Activated naive CD4-positive, alpha-beta T cell treated with anti-CD3 and anti-CD28 coated beads, Interleukin-2, amount 10 ng/mL, durations not matched to agents 7 days and 5 days (primary cell): Measurements from ENCODE around the gene SMARCC2.
"Not testable (repeated sequence)": the region's sequence is repeated elsewhere in the genome, so short reads cannot be mapped to it uniquely, and the experiment has no call there.

Source experiments
- CTCF ChIA-PET: fragments of 350-600 bp; sonication (Branson Sonifier 250); formaldehyde crosslinking; loops from one replicate; lab custom pipeline; 2021; ENCODE audit warnings: antibody characterized with exemption; lab: Charles Lee
- DNase-seq: peaks from one replicate; pipeline ENCODE4 v3.0.0-alpha.2; 2020
- H3K27ac Mint-ChIP-seq: one replicate; pipeline ENCODE4 v1.8.0; 2021; ENCODE audit warnings: mild to moderate bottlenecking, moderate library complexity, mixed read lengths
- H3K27me3 Mint-ChIP-seq: one replicate; pipeline ENCODE4 v1.8.0; 2021; ENCODE audit warnings: mild to moderate bottlenecking, mixed read lengths
- H3K36me3 Mint-ChIP-seq: one replicate; pipeline ENCODE4 v1.8.0; 2021; ENCODE audit warnings: mixed read lengths
- H3K4me1 Mint-ChIP-seq: one replicate; pipeline ENCODE4 v1.8.0; 2021; ENCODE audit warnings: mixed read lengths
- H3K4me3 Mint-ChIP-seq: one replicate; pipeline ENCODE4 v1.8.0; 2021; ENCODE audit warnings: mild to moderate bottlenecking, moderate library complexity, mixed read lengths
- H3K9me3 Mint-ChIP-seq: one replicate; pipeline ENCODE4 v1.8.0; 2021; ENCODE audit warnings: mixed read lengths

The SMARCC2 gene

DNA sequence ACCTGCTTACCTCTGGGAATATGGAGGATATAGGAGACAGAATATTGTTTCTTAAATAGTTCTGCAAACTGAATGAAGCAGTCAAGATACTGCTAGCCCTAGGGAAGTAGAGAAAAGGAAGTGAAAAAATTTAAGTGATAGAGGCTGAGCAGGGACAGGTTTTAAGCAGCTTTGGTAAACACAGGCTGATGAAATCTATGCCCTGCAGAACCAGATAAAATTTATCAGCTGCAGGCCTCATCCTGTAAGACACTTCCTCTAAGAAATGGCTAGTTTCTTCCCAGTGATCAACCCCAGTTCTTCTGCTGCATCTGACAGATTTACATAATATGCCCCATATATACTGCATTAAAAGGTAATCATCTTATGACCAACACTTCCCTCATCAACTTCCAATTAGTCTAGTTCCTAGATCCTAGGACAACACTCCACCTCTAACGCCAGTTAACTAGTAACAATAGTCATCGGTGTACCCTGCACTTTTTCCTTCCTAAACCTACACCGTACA is 62.5 kb downstream of the SMARCC2 start:
- Mint-ChIP-seq H3K4me1 (peaks cover 68% of the 10 kb centered on the region), H3K9me3 (peaks cover 3% of the 10 kb centered on the region), H3K36me3 (peaks cover 31% of the 10 kb centered on the region), H3K27ac (peak overlapping the region; percentile 94), H3K27me3 (peaks cover 3% of the 10 kb centered on the region), H3K4me3 (peak overlapping the region; percentile 97)
- no peak for DNase-seq
- CTCF ChIA-PET, result interaction anchor here (0.5 to 4.2 kb wide), 15 partner anchors 9 to 132 kb away, joined by 3 to 51 read pairs (median 6); partner anchors contain the start of genes ANKRD52, MYL6, MYL6B and RNF41

DNA sequence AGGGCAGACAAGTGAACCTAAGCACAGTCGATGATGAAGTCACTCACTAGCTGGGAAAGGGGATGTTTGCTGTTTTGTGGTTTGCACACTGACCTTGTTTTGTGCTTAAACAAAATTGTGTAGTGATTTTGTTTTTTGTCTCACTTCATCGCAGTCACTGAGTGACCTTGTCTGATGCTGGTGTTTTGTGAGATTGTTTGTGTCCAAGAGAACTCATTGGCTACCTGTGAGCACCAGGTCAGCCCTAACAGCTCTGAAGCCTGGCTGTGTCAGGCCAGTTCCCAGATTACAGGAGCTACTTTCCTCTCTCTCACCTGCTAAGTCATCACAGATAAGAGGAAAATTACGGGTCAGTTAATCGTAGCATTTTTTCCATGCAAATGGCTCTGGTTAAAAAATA is 65.2 kb downstream of the SMARCC2 start:
- peaks cover 21% of the 10 kb centered on the region for H3K36me3 Mint-ChIP-seq
- peaks cover 3% of the 10 kb centered on the region for H3K27me3 Mint-ChIP-seq
- H3K4me3 Mint-ChIP-seq, result no peak overlapping the region

DNA sequence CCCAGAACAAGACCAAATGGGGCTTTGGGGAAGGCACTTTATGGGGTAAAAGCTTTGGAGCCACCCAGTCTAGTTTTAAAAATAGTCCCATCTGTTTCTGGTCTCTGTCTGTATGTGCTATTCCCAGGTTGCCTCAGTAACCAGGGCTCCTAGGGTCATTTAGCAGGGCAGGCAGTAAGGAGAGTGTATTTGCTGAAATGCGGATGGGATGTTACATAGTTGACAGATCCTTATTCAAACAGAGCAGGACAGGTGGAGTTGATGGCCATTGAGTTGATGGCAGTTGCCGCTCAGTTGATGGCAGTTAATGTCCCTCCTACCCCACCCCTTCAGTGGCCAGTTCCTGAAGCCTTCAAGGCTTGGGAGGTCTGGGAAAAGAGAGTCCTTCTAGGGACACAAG is 66.6 kb downstream of the SMARCC2 start:
- peaks cover 1% of the 10 kb centered on the region for H3K27me3 Mint-ChIP-seq
- H3K27ac Mint-ChIP-seq, result no peak overlapping the region
- H3K36me3 Mint-ChIP-seq, result peaks cover 17% of the 10 kb centered on the region
- no peaks in the 10 kb centered on the region for H3K9me3 Mint-ChIP-seq
- no peak overlapping the region for H3K4me3 Mint-ChIP-seq
- no peak for DNase-seq
- CTCF ChIA-PET, result interaction anchor here (1.1 to 3.5 kb wide), 2 partner anchors 66 to 70 kb away, joined by 3 to 31 read pairs; partner anchors contain the start of gene SMARCC2
- H3K4me1 Mint-ChIP-seq, result peaks cover 69% of the 10 kb centered on the region

More for the DNA sequence above, 65.2 kb downstream of the SMARCC2 start:
- DNase-seq, result no peak
- CTCF ChIA-PET, result interaction anchor here (1.5 to 3.5 kb wide), 2 partner anchors 35 to 65 kb away, joined by 7 to 31 read pairs; partner anchors contain the start of genes MYL6 and SMARCC2
- Mint-ChIP-seq H3K27ac (peak overlapping the region; percentile 12), H3K9me3 (no peaks in the 10 kb centered on the region), H3K4me1 (peaks cover 59% of the 10 kb centered on the region)

DNA sequence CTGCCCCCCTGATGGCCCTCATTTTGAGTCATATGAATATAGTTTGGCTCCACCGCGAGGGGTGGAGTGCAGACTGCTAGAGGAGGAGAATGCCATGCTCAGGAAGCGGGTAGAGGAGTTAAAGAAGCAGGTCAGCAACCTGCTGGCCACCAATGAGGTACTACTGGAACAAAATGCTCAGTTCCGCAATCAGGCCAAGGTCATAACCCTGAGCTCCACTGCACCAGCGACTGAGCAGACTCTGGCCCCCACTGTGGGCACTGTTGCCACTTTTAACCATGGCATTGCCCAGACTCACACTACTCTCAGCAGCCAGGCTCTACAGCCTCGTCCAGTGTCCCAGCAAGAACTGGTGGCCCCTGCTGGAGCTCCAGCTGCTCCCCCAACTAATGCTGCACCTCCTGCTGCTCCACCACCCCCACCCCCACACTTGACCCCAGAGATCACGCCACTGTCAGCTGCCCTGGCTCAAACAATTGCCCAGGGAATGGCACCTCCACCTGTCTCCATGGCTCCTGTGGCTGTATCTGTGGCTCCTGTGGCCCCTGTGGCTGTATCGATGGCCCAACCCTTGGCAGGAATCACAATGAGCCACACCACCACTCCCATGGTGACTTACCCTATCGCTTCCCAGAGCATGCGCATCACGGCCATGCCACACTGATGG is 67.9 kb downstream of the SMARCC2 start:
- Mint-ChIP-seq H3K27me3 (no peaks in the 10 kb centered on the region), H3K27ac (no peak overlapping the region), H3K4me3 (no peak overlapping the region), H3K9me3 (no peaks in the 10 kb centered on the region), H3K4me1 (peaks cover 60% of the 10 kb centered on the region), H3K36me3 (peaks cover 30% of the 10 kb centered on the region)
- CTCF ChIA-PET, result interaction anchor here (0.7 to 5.2 kb wide), 2 partner anchors 40 to 69 kb away, joined by 3 to 87 read pairs; partner anchors contain the start of gene SMARCC2
- DNase-seq, result no peak

DNA sequence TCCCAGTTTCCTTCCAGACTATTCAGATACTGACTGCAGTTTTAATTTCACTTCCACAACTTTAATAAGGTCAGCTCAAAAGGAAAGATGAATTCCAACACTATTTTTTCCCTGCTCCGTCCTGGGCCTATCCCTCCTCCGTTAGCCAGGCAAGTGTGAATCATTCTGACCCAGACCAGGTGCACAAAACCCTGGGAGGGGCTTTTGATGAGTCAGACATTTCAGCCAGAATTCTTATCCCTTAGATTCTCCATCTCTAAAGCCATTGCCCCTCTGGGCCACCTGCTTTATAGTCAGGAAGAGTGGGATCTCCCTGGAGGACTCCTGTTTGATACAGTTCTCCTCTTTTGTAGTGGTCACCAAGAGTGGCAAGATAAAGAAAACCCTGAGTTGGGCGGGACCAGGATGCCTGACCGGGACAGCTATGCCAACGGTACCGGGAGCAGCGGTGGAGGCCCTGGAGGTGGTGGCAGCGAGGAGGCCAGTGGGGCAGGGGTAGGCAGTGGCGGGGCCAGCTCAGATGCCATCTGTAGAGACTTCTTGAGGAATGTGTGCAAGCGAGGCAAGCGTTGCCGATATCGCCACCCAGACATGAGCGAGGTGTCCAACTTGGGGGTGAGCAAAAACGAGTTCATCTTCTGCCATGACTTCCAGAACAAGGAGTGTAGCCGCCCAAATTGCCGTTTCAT is 69.0 kb downstream of the SMARCC2 start:
- H3K9me3 Mint-ChIP-seq, result no peaks in the 10 kb centered on the region
- CTCF ChIA-PET, result interaction anchor here (0.7 to 5.2 kb wide), 17 partner anchors 8 to 230 kb away, joined by 3 to 87 read pairs (median 4); partner anchors contain the start of genes ESYT1, PA2G4, RNF41 and SMARCC2
- peaks cover 28% of the 10 kb centered on the region for H3K36me3 Mint-ChIP-seq
- H3K27ac Mint-ChIP-seq, result no peak overlapping the region
- no peak for DNase-seq
- no peaks in the 10 kb centered on the region for H3K27me3 Mint-ChIP-seq
- no peak overlapping the region for H3K4me3 Mint-ChIP-seq
- H3K4me1 Mint-ChIP-seq, result peaks cover 54% of the 10 kb centered on the region

DNA sequence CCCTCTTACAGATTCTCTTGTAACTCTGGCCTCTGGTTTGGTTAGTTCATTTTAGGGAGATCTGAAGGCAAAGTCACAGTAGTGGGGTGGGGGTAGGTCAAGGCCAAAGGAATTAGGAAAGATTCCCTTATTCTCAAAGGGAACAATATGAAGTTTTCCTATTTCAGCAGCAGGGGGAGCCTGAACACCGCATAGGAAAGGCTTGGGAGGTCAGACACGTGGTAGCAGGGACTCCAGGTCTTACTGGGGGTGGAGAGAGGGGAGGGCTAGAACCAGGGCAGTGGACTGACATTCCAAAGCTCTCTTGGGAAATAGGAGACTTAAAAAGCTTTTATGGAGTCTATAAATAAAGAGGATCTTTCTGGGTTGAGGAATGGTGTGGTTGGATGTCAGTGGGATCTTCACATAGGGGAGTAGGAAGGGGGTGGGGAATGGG is 69.9 kb downstream of the SMARCC2 start:
- peak overlapping the region; percentile 94 for H3K4me3 Mint-ChIP-seq
- H3K27me3 Mint-ChIP-seq, result no peaks in the 10 kb centered on the region
- peaks cover 28% of the 10 kb centered on the region for H3K36me3 Mint-ChIP-seq
- peaks cover 49% of the 10 kb centered on the region for H3K4me1 Mint-ChIP-seq
- CTCF ChIA-PET, result interaction anchor here (0.7 to 5.2 kb wide), 18 partner anchors 9 to 227 kb away, joined by 3 to 87 read pairs (median 4); partner anchors contain the start of genes ESYT1, PA2G4, RNF41 and SMARCC2
- no peaks in the 10 kb centered on the region for H3K9me3 Mint-ChIP-seq
- peak overlapping the region; percentile 97 for H3K27ac Mint-ChIP-seq
- DNase-seq, result peak; percentile 74

DNA sequence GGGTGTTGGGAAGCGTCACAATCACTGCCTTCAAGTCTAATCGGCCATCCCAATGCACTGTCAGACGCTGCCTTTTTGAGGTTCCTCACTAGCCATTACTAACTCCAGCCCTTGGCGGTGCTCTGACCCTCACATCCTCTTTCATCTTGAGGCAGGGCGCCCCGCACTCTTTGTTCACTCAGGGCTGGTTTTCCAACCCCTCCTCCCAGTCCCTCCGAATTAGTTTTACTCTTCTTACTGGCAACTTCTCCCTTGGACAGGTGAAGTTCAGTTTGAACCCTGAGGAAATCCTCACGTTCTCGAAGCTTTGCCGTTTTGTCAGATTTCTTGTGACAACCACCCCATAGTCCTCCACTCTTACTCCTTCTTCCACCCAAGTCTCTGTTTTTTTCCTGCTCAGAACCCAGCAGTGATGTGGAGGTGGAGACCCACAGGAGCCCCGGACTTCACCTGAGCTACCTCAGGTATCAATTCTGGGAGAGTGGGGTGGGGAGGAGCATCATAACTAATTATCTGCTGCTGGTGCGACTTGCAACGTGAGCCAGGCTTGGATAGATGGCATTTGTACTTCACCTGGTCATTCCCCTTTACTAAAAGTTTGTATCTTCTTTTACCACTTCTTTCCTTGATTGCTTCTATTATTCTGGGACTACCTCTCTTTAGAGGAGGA is 70.5 kb downstream of the SMARCC2 start:
- Mint-ChIP-seq H3K4me3 (peak overlapping the region; percentile 94), H3K36me3 (peaks cover 34% of the 10 kb centered on the region), H3K27me3 (no peaks in the 10 kb centered on the region), H3K27ac (peak overlapping the region; percentile 97), H3K4me1 (peaks cover 48% of the 10 kb centered on the region), H3K9me3 (no peaks in the 10 kb centered on the region)
- CTCF ChIA-PET, result interaction anchor here (0.7 to 5.2 kb wide), 20 partner anchors 7 to 345 kb away, joined by 3 to 87 read pairs (median 6); partner anchors contain the start of genes ANKRD52, ESYT1, PA2G4 and RAB5B
- DNase-seq, result no peak

DNA sequence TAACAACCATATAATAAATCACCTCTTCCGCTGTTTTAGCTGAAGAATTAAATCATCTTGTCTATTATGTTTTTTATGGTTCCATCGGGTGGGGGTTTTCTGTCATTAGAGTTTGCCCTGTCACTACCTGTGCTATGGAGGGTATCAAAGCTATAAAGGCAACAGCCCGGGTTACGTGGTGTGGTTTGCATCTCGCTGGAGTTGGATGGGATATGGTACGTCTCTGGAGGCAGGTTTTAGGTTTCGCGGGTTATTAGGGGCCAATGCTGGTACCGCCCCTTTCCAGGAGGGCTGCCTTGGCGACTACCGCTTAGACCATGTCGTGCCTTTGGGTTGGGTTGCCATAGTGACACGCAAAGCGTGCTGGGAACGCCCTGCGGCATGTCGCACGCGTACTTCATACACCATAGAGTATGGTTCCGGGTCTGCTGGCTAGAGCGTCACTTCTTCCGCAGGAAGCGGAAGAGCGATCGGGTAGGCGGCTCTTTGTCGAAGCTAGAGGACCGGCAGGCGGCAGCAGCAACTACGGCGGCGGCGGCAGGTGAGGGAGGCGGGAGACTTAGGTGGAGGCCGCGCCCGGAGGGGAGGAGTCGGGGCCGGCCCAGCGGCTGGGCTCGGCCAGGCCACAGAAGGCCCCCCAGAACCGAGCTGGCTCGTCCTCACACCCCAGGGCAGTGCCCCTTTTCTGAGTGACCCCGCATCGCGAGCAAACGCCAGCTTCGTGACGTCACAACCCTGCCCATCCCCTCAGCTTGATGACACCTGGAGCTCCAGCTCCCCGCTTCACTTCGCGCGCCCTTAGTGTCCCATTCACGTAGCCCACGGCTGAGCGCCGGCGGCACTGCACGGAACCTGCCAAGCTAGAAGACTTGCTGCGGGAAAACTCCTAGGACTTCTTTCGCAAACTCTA is 71.2 kb downstream of the SMARCC2 start, which contains the start of gene ZC3H10:
Gene ZC3H10 (plus strand): TSS at position 489 of the 910 bp plus-strand sequence. CDS start 2,297 bp downstream, outside the sequence.
- Mint-ChIP-seq H3K9me3 (no peaks in the 10 kb centered on the region), H3K4me1 (peaks cover 46% of the 10 kb centered on the region), H3K4me3 (peak within 1 kb of the TSS; percentile 94), H3K27me3 (no peaks in the 10 kb centered on the region), H3K36me3 (peaks cover 41% of the 10 kb centered on the region), H3K27ac (peak within 1 kb of the TSS; percentile 97)
- CTCF ChIA-PET, result interaction anchor here (0.7 to 5.2 kb wide), 21 partner anchors 8 to 379 kb away, joined by 3 to 87 read pairs (median 6); partner anchors contain the start of genes ANKRD52, ESYT1, PA2G4 and RAB5B
- peak; percentile 99 for DNase-seq

DNA sequence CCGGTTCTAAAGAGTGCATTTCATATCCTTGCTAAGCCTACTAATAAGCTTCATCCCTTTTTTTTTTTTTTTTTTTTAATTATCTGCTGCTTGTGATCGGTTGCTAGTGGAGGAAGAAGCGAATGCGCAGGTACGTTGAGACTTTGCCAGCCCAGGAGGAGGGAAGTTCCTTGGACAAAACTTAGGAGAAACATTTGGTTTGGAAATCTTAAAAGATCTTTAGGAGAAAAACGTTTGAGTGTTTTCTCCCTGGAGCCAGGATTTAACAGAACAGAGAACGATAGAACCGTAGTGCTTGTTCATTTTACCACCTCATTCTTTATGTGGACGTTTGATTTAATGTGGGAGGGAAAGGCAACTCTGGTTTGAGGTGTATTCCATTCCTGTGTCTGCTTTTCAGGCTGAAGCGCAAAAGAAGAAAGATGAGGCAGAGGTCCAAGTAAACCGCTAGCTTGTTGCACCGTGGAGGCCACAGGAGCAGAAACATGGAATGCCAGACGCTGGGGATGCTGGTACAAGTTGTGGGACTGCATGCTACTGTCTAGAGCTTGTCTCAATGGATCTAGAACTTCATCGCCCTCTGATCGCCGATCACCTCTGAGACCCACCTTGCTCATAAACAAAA is 72.1 kb downstream of the SMARCC2 start:
- H3K27ac Mint-ChIP-seq, result peak overlapping the region; percentile 97
- H3K27me3 Mint-ChIP-seq, DNase-seq, H3K9me3 Mint-ChIP-seq: not testable (repeated sequence)
- CTCF ChIA-PET, result interaction anchor here (1.4 to 5.2 kb wide), 7 partner anchors 9 to 378 kb away, joined by 3 to 87 read pairs (median 13); partner anchors contain the start of genes ESYT1 and SMARCC2
- H3K36me3 Mint-ChIP-seq, result peaks cover 50% of the 10 kb centered on the region
- peaks cover 46% of the 10 kb centered on the region for H3K4me1 Mint-ChIP-seq
- H3K4me3 Mint-ChIP-seq, result peak overlapping the region; percentile 94

DNA sequence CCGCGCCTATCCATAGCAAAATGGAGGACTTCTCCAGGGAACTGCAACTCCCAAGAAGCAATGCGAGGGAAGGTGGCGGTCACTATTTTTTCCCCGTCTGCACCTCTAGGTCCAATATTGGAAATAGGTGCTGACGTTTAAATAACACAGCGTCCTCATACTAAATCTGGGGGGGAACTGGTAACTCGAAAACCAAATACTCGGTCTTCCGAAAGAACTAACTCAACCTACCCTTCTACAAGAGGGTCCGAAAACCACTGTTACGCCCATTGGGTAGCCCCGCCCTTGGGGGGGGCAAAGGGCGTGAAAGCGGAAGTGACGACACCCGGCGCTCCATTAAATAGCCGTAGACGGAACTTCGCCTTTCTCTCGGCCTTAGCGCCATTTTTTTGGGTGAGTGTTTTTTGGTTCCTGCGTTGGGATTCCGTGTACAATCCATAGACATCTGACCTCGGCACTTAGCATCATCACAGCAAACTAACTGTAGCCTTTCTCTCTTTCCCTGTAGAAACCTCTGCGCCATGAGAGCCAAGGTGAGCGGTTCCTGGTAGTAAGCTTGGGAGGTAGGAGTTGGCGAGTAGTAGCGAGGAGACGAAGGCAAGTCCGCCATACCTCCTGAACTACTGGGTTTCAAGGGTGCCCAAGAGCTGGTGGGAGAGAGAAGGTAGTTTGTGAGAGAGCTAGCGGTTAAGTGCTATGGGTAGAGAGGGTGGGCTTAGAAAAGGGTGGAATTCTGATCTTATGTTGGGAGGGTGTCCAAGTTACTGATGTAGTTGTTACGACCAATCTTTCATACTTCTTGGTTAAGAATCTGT is 72.8 kb downstream of the SMARCC2 start, which contains the start of gene RPL41:
Gene RPL41 (plus strand): TSS at position 367 of the 815 bp plus-strand sequence.
- CTCF ChIA-PET, result interaction anchor here (0.7 to 5.2 kb wide), 8 partner anchors 12 to 377 kb away, joined by 3 to 87 read pairs (median 12); partner anchors contain the start of genes ESYT1, PA2G4 and SMARCC2
- peaks cover 54% of the 10 kb centered on the region for H3K36me3 Mint-ChIP-seq
- no peaks in the 10 kb centered on the region for H3K9me3 Mint-ChIP-seq
- H3K4me3 Mint-ChIP-seq, result peak within 1 kb of the TSS; percentile 94
- peaks cover 46% of the 10 kb centered on the region for H3K4me1 Mint-ChIP-seq
- DNase-seq, result peak; percentile 95
- H3K27ac Mint-ChIP-seq, result peak within 1 kb of the TSS; percentile 97
- no peaks in the 10 kb centered on the region for H3K27me3 Mint-ChIP-seq

DNA sequence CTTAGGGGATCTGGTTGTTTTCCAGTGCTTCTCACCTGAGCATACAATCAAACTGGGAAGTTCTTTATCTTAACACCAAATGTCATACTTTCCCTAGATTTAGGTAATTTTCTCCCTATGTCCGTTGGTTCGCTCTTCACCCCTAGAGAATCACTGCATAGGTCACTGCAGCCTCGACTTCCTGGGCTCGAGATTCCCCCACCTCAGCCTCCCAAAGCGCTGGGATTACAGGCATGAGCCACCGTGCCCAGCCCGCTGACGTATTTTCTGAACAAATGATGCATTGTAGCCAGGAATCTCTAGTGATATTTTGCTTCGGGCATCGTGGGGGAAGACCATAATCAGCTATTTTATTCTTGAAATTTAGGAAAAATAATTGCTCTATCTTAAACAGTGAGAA is 74.0 kb downstream of the SMARCC2 start:
- Mint-ChIP-seq H3K4me1 (peaks cover 41% of the 10 kb centered on the region), H3K9me3 (no peaks in the 10 kb centered on the region), H3K36me3 (peaks cover 56% of the 10 kb centered on the region), H3K27ac (peak overlapping the region; percentile 97), H3K4me3 (peak overlapping the region; percentile 94), H3K27me3 (no peaks in the 10 kb centered on the region)
- no peak for DNase-seq
- CTCF ChIA-PET, result interaction anchor here (0.7 to 1.4 kb wide), 3 partner anchors 11 to 112 kb away, joined by 3 to 6 read pairs (median 3); partner anchors contain the start of genes ESYT1 and PA2G4
